Progenitor cell of endocrine pancreas (in vitro differentiated cells): ENCODE data around the gene SLC4A8. TPM values are rescaled to one million over a fixed set of nuclear protein-coding genes. Genes with fewer than 3 reads are reported as not detected.

Experiments
- DNase-seq: peaks from one replicate; pipeline ENCODE4 v3.0.0; 2021; ENCODE audit warnings: low spot score; ENCODE audit not compliant: unreplicated experiment
- H3K27ac Mint-ChIP-seq: 2 replicates; pipeline ENCODE4 v1.8.0; 2021; ENCODE audit warnings: mild to moderate bottlenecking, moderate library complexity, mixed read lengths
- H3K27me3 Mint-ChIP-seq: 2 replicates; pipeline ENCODE4 v1.8.0; 2021; ENCODE audit warnings: mixed read lengths
- H3K36me3 Mint-ChIP-seq: 2 replicates; pipeline ENCODE4 v1.8.0; 2022; ENCODE audit warnings: mixed read lengths; ENCODE audit not compliant: insufficient read depth
- H3K4me1 Mint-ChIP-seq: 2 replicates; pipeline ENCODE4 v1.8.0; 2021; ENCODE audit warnings: low read depth, mixed read lengths
- H3K4me3 Mint-ChIP-seq: 2 replicates; pipeline ENCODE4 v1.8.0; 2021; ENCODE audit warnings: low read depth, mild to moderate bottlenecking, moderate library complexity, mixed read lengths
- H3K9me3 Mint-ChIP-seq: 2 replicates; pipeline ENCODE4 v1.8.0; 2021; ENCODE audit warnings: low read depth, mixed read lengths
- total RNA-seq: library from RNA; stranded (reverse); gene quantifications from 2 replicates; pipeline ENCODE4 v1.2.1, GENCODE V29; 2021
- TF ChIP-seq, protein P1 (sequence below): fragments of 200-600 bp; sonication (generic); IDR thresholded peaks from one replicate; pipeline ENCODE4 v1.5.0; 2021; ENCODE audit warnings: antibody characterized with exemption, mild to moderate bottlenecking; ENCODE audit not compliant: unreplicated experiment

Gene SLC4A8
- total RNA-seq, 1 donor from 2014 or later, result 11.8 TPM

DNA sequence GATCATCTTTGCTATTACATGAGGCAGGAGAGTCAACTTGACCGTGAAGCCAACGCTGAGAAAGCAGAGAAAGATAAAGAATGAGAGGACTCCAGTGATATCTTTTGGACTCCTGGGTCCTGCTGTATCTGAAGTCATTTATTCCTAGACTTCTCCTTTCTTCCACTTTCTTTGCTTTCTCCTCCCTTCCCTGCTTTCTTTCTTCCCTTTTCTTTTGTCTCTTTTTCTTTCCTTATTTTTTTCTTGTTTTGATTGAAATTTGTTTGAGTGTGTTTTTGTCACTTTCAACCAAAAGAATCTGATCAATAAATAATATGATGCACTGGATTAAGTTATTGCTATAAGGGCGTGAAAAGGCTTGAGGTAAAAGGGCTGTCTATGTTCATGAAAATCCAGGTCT lies 20.0 kb upstream of the SLC4A8 start:
- Mint-ChIP-seq H3K4me1 (peaks cover 3% of the 10 kb centered on the region), H3K9me3 (no peaks in the 10 kb centered on the region), H3K27ac (no peak overlapping the region), H3K4me3 (no peak overlapping the region), H3K27me3 (peaks cover 3% of the 10 kb centered on the region), H3K36me3 (no peaks in the 10 kb centered on the region)
- TF ChIP-seq, protein P1, sequence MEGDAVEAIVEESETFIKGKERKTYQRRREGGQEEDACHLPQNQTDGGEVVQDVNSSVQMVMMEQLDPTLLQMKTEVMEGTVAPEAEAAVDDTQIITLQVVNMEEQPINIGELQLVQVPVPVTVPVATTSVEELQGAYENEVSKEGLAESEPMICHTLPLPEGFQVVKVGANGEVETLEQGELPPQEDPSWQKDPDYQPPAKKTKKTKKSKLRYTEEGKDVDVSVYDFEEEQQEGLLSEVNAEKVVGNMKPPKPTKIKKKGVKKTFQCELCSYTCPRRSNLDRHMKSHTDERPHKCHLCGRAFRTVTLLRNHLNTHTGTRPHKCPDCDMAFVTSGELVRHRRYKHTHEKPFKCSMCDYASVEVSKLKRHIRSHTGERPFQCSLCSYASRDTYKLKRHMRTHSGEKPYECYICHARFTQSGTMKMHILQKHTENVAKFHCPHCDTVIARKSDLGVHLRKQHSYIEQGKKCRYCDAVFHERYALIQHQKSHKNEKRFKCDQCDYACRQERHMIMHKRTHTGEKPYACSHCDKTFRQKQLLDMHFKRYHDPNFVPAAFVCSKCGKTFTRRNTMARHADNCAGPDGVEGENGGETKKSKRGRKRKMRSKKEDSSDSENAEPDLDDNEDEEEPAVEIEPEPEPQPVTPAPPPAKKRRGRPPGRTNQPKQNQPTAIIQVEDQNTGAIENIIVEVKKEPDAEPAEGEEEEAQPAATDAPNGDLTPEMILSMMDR, result no peak
- DNase-seq, result no peak

DNA sequence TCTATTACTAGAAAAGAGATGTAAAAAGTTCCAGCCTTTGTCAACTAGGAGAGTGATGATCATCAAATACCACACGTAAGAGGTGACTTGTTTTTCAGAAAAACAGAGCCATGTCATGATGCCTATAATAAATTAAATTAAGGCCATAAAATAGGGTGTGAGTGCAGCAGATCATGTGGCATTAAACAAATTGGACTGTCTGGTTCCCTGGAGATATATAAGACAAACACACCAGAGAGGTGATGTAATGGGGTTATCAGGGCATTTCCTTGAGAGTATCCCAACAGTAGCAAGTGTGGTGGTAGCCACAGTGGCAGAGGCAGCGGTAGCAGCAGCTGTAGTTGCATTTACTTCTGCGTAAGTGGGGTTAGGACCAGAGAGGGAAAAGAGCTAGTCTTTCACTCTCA lies 18.8 kb upstream of the SLC4A8 start:
- Mint-ChIP-seq H3K4me3 (no peak overlapping the region), H3K4me1 (peaks cover 7% of the 10 kb centered on the region), H3K27ac (no peak overlapping the region), H3K36me3 (no peaks in the 10 kb centered on the region), H3K27me3 (peaks cover 3% of the 10 kb centered on the region), H3K9me3 (no peaks in the 10 kb centered on the region)
- DNase-seq, result no peak
- TF ChIP-seq, protein P1, result no peak

DNA sequence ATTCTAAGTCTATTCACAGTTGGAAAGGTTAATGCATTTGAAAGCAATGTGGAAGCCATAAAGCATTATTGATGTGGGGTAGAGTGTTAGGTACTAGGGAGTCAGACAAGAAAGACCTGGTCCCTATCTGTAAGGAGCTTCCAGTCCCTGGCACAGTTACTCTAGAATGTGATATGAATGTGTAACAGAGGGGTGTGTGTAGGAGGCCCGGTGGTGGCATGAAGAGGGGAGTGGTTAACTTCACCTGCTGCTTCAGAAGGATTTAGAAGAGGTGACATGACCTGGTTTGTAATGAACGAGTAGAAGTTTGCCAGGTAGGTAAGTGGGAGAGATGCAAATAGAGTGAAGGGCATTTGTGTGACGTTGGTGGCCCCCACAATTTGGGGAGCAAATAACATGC lies 18.3 kb upstream of the SLC4A8 start:
- Mint-ChIP-seq H3K9me3 (no peaks in the 10 kb centered on the region), H3K4me3 (no peak overlapping the region), H3K36me3 (no peaks in the 10 kb centered on the region), H3K27me3 (peaks cover 3% of the 10 kb centered on the region), H3K4me1 (peaks cover 7% of the 10 kb centered on the region), H3K27ac (no peak overlapping the region)
- DNase-seq, result no peak
- TF ChIP-seq, protein P1, result no peak

DNA sequence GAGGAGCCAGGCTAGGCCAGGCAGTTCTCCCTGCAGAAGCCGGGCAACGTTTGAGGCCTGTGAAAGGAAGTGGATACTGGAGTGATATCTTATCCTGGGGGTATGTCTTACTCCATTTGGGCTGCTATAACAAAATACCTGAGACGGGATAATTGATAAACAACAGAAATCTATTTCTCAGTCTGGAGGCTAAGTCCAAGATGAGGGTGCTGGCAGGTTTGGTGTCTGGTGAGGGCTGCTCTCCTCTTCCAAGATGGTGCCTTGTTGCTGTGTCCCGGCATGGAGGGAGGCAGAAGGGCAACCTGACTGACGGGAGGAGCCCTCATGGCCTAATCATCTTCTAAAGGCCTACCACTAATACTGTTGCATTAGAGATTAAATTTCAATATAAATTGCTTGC lies 17.8 kb upstream of the SLC4A8 start:
- Mint-ChIP-seq H3K9me3 (no peaks in the 10 kb centered on the region), H3K4me1 (peaks cover 7% of the 10 kb centered on the region), H3K4me3 (no peak overlapping the region), H3K27ac (no peak overlapping the region), H3K27me3 (peaks cover 3% of the 10 kb centered on the region), H3K36me3 (no peaks in the 10 kb centered on the region)
- DNase-seq, result no peak
- TF ChIP-seq, protein P1, result no peak

DNA sequence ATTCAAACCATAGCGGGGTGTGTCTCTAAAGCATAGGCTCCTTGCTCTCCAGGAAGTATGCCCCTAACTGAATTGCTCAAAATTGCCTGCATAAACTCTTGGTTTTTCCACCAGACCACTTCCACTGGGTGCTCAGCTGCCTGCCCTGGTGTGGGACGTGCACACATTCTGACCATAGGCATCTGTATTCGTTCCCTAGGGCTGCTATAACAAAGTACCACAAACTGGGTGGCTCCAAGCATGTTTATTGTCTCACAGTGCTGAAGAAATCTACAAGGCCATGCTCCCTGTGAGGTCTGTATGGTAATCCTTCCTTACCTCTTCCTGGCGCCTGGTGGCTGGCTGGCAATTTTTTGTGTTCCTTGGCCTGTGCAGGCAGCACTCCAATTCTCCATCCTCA lies 17.0 kb upstream of the SLC4A8 start:
- H3K36me3 Mint-ChIP-seq, result no peaks in the 10 kb centered on the region
- H3K4me1 Mint-ChIP-seq, result peaks cover 7% of the 10 kb centered on the region
- H3K9me3 Mint-ChIP-seq, result no peaks in the 10 kb centered on the region
- H3K27me3 Mint-ChIP-seq, result peaks cover 3% of the 10 kb centered on the region
- no peak overlapping the region for H3K4me3 Mint-ChIP-seq
- DNase-seq, result no peak
- H3K27ac Mint-ChIP-seq, result no peak overlapping the region
- TF ChIP-seq, protein P1, result no peak

DNA sequence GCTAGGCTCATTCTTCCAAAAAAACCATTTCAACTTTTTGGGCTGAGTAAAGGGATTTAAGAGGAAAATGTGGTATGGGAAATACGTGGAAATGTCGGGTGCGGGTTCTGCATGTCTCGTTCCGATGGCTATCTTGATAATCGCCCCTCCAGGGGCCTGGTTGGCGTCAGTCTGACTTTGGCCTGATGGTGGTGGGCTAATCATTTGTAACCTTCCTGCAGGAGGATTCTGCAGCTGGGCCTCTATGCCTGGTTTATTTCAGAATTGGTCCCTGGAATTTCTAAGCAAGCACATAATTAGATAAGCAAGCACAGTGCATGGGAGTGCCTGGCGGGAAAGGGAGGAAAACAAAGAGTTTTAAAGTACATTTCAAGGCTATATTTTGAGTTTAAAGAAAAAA lies 14.8 kb upstream of the SLC4A8 start:
- DNase-seq, result no peak
- H3K9me3 Mint-ChIP-seq, result no peaks in the 10 kb centered on the region
- H3K36me3 Mint-ChIP-seq, result no peaks in the 10 kb centered on the region
- peaks cover 7% of the 10 kb centered on the region for H3K4me1 Mint-ChIP-seq
- H3K4me3 Mint-ChIP-seq, result no peak overlapping the region
- TF ChIP-seq, protein P1, result no peak
- no peak overlapping the region for H3K27ac Mint-ChIP-seq
- peaks cover 5% of the 10 kb centered on the region for H3K27me3 Mint-ChIP-seq
